ENCODE data around the gene UCKL1.

Gene UCKL1

DNA sequence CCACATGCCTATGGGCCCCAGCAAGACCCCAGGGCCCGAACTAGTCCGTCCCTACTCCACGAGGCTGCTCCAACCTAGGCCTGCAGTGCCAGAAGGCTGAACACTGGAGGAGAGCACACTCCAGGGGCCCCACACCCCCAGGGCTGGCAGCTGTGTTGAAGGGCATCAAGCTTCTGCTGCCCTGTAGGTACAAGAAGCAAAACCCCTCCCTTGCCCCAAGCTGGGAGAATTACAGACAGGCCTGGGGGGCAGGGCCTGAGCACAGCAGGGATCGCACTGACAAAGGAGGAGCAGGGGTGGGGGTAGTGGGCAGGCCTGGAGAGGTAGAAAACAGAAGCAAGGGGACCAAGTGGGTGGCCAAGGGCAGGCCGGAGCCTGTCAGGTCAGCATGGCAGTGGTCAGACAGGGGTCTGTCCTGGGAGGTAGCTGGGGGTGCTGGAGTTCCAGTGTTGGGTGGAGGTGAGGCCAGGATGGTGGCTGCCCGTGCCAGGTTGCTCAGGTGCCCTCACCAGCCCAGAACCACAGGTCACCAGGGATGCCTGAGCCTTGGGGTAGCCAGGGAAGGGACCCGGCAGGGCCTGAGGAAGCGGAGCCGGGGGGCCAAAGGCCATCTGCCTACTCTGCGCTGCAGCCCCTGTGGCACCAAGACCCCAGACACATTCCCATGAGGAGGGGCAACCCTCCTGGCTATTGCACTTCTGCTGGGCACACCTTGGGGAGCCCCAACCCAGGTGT is 2.9 kb upstream of the UCKL1 start:
- no peak for DNase-seq (ENCODE audit: low spot score)

GRCh38 chr20:63958471-63958870 is 2.3 kb upstream of the UCKL1 start:
- DNase-seq (ENCODE audit: low spot score) = no peak

GRCh38 chr20:63957690-63958441 is 1.6 kb upstream of the UCKL1 start:
- no peak for DNase-seq (ENCODE audit: low spot score)

- DNase-seq (ENCODE audit: low spot score) = peak; percentile 82
Measured at GRCh38 chr20:63957004-63957689, 931 bp upstream of the UCKL1 start.

GRCh38 chr20:63956664-63957003 is 418 bp upstream of the UCKL1 start:
- DNase-seq (ENCODE audit: low spot score) = no peak

- DNase-seq (ENCODE audit: low spot score) = no peak
Measured at GRCh38 chr20:63955281-63955826, 862 bp downstream of the UCKL1 start.

DNA sequence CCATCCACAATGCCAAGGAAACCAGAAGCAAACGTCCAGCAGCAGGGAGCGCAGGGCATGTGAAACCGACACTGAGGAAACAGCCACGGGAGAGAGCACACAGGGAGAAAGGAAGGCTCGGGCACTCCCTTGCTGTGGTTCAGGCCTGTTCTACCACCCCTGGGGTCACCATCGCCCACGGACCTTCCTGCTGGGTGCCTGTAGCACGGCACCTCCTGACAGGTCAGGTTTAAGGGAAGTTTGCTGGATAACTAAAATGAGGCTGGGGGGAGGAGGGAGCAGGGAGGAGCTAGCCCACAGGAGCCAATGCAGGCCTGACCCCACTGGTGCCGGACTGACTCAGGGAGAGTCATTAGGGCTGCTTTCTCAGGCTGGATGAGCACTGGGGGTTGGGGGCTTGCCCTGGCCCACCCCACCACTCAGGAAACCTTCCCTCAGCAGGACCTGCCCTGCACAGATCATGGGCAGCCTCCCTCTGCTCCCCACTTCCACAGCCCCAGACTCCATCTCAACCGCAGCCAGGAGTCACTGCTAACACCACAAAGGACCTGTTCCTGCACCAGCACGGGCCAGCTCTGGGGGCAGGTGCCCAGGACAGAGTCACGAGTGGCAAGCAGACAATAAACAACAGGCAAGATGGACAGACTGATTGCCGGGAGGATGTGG is 2.3 kb downstream of the UCKL1 start:
- no peak for DNase-seq (ENCODE audit: low spot score)

- DNase-seq (ENCODE audit: low spot score) = no peak
Measured at GRCh38 chr20:63952769-63953168, 3.4 kb downstream of the UCKL1 start.

DNA sequence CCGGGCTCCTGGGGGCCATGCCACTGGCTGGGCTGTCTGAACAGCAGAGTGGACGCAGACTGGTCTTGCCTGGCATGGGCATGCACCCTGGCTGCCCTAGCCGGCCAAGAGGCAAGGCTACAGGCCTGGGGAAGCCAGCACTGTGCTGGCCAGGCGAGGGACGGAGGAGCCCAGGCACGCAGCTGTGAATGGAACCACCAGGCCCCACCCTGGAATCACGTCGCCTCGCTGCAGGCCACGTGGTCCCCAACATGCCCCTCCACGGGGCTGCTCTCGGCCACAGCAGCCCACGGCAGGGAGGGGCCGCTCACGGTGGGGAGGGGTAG is 4.0 kb downstream of the UCKL1 start:
- no peak for DNase-seq (ENCODE audit: low spot score)

DNA sequence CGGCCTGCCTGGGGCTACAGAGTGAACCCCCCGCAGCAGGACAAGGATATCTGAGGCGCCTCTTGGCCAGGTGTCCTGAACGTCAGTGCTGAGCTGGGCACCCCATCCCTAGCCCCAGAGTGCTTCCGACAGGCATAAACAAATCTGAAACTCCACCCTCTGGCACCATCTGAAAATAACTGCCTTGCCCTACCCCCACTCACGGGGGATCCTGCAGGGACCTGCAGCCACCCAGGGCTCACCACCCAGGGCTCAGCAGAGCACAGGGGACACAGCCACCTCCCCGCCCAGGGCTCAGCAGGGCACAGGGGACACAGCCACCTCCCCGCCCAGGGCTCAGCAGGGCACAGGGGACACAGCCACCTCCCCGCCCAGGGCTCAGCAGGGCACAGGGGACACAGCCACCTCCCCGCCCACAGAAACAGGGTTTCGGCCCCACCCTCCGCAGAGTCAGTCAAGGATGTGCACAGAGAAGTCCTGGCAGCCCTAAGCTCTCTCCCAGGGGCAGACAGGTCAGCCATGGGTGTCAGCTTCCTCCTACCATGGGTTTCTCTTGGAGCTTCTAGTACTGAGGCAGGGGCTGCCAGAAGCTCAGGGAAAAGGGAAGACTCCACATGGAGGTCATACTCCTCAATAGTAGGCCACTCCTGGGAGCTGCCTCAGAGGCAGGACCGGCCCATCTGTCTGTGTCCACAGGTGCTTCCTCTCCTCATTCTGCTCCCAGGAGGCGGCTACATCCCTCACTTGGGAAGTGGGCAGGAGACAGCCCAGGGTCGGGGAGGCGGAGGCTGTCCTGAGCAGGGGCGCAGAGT is 4.6 kb downstream of the UCKL1 start:
- no peak for DNase-seq (ENCODE audit: low spot score)

DNA sequence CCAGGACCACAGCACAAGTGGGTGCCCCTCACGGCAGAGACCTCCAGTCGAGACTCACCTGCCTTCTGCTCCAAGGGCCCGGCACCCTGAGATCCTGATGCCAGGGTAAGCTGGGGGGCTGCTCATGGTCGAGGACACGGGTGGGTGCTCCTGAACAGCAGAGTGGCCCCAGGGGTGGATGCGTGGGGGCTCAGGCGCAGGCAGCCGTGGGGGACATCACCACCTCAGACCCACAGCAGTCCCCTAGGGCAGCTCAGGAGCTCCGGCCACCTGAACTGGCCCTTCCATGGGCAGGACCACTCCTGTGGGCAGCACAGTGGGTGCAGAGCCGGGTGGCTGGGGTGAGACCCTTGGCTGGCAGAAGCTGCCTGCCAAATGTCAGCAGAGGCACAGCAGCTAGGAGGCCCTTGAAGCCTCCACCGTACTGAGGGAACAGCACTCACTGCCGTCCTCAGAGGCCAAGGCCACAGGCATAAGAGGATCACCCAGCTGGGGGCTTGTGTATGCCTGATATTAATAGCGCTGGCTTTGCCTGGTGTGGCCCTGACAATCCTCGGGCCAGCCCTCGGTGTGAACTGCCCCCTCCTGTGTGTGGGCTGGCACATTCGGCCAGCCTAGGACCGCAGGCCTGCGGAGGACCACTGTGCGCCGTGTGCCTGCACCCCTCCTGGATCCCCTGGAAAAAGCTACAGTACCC is 5.4 kb downstream of the UCKL1 start:
- DNase-seq (ENCODE audit: low spot score) = no peak

- DNase-seq (ENCODE audit: low spot score) = no peak
Measured at GRCh38 chr20:63947638-63948456, 8.4 kb downstream of the UCKL1 start.

DNA sequence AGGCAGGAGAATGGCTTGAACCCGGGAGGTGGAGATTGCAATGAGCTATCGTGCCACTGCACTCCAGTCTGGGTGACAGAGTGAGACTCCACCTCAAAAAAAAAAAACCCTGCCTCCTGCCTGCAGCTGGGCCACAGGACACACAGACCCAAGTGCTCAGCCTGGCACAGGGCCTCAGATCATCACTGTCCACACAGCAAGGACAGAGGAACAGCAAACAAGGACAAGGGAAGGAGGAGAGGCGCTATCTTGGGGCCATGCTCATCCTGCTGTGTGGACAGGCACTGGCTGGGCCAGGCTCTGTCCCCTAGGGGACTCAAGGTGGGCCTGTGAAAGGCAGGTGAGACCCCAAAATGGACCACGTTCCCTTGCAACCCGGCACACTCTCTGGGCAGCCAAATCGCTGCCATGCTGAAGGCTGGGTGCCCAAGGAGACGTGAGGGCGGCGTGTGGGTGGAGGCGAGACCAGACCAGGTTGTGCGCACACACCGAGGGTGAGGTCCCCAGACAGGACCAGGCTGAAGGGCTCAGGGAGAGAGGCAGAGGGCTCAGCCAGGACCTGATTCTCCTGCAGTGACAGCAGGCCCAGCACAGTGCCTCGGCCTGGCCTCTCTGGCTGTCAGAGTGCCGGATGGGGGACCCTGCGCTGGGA is 9.1 kb downstream of the UCKL1 start:
- DNase-seq (ENCODE audit: low spot score) = no peak

DNA sequence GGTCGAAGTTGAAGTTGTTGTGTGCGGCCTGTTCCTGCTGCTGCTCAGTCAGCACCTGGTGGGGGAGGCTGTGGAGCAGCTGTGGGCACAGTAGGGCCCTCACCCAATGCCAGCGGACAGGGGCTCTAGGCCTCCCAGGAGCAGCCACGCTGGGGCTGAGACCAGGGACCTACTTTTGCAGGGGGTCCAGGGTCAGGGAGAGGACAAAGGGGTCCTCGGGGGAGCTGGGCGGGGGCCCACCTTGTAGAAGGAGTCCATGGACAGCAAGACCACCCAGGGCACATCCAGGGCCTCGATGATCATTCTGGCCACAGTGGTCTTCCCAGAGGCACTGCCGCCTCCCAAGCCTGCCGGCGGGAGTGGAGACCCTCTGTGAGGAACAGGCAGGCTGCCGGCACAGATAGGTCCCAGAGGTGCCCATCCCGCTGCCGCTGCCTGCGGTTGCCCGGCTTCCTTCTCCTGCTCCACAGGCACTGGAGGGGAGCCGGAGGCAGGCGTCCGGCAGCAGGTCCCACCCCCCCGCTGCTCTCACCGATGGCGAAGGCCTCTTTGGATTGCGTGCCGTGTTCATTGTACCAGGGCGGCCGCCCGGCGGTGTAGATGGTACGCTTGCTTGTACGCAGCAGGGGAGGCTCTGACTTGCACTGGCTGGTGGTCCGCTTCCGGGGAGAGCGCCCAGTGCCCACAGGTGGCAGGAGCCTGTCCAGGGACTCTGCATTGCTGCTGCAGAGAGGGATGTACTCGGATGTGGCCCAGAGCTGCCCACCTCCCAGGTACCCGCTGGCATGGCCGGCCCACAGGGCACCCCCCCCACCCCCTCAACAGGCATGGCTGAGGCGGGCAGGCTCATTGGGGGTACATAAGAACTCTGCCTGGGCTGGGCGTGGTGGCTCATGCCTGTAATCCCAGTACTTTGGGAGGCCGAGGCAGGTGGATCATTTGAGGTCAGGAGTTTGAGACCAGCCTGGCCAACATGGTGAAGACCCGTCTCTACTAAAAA is 10.0 kb downstream of the UCKL1 start:
- DNase-seq (ENCODE audit: low spot score) = no peak

GRCh38 chr20:63945031-63945658 is 11.1 kb downstream of the UCKL1 start:
- DNase-seq (ENCODE audit: low spot score) = no peak

- DNase-seq (ENCODE audit: low spot score) = no peak
Measured at GRCh38 chr20:63944078-63944941, 11.9 kb downstream of the UCKL1 start.

DNA sequence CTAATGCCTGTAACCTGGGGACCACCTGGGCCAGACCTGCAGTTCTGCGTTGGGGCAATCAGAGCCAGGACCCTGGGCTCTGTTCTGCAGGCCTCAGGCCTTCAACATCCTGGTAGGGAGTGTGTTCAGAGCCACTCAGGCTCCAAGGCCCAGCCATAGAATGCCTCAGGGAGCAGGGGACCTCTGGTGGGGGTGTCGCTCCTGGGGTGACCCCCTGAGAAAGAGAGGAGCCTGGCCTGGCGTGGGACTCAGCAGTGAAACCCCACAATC is 12.5 kb downstream of the UCKL1 start:
- no peak for DNase-seq (ENCODE audit: low spot score)
